UCSD-AML1 (cell line): ENCODE data around the gene PPP1R26.
"Not testable (repeated sequence)": the region's sequence is repeated elsewhere in the genome, so short reads cannot be mapped to it uniquely, and the experiment has no call there.

ENCODE experiments used
- DNase-seq: peaks from one replicate; lab custom pipeline; 2025; ENCODE audit not compliant: unreplicated experiment; lab: John Stamatoyannopoulos, UW

Gene PPP1R26

DNA sequence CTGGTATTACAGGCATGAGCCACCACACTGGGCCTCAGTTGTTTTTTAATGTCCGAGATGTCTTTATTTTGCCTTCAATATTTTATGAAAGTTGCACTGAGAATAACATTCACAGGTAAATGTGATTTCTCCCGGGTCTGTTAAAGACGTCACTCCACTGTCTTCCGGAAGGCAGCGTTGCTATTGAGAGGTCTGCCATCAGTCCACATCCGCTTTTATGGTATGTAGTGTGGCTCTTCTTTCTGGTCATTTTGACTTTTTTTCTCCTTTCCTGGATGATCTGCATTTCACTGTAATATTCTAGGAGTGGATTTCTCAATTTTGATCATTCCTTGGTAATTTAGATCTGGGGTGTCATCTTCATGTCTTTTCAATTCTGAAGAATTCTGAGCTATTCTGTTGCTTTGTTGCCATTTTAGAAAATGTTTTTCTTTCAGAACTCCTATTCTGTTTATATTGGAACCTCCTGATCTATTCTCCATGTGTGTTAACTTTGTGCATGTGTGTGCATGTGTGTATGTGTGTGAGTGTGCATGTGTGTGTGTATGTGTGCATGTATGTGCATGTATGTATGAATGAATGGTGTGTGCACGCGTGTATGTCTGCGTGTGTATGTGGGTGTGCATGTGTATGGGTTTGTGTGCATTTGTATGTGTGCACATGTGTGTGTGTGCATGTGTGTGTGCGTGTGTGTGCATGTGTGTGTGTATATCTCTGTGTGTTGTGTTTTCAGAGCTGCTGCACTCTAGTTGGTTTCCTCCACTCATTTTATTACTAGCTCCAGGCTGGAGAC lies 39.8 kb downstream of the PPP1R26 start:
- no peak for DNase-seq

DNA sequence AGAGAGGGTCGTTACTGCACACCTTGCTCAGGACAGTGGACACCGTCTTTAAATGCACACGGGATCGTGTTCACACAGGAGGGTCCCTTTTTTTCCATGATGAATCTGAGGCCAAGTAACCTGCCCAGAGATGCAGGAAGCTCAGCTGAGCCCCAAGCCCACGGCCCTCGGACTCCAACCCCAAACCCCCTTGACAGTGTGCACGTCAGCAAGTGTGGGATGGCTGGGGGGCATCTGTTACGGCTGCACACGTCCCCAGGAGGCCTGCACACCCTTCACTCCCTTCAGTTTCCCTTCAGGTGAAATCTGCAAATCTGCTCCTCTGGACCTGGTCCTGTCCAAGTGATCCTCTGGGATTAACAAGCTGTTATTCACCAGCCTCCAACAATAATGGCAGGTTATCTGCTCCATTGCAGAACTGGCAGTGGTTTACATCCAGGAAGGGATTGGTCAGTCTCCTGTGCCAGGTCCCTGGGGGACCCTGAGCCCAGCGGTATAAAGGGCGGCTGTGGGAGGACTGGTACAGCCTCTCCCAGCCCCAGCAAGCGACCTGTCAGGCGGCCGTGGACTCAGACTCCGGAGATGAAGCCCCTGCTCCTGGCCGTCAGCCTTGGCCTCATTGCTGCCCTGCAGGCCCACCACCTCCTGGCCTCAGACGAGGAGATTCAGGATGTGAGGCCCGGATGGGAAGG lies 41.5 kb downstream of the PPP1R26 start, which contains the start of gene LCN1:
TSS of gene LCN1 (plus strand) at position 525 of the 692 bp plus-strand sequence. CDS start at position 583, 58 bp downstream.
- DNase-seq = no peak

DNA sequence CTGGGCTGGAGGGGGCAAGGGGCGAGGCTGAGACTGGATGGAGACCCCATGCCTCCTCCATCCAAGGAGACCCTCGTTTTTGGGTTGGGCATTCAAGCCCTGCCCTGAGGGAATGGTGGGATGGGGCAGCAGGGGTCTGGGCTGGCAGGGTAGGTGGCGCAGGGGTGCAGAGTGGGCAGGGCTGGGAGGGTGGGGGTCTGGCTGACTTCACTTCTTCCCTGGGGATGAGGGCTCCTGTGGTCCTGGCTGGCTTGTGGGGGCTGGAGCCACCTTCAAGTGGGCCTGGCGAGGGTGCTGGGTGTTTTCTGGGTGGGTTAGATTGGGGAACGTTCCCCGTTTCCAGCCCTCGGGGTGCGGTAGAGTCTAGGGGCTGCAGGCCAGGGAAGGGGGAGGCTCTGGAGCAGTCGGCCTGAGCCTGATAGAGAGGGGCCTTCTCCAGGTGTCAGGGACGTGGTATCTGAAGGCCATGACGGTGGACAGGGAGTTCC lies 42.1 kb downstream of the PPP1R26 start:
- no peak for DNase-seq

DNA sequence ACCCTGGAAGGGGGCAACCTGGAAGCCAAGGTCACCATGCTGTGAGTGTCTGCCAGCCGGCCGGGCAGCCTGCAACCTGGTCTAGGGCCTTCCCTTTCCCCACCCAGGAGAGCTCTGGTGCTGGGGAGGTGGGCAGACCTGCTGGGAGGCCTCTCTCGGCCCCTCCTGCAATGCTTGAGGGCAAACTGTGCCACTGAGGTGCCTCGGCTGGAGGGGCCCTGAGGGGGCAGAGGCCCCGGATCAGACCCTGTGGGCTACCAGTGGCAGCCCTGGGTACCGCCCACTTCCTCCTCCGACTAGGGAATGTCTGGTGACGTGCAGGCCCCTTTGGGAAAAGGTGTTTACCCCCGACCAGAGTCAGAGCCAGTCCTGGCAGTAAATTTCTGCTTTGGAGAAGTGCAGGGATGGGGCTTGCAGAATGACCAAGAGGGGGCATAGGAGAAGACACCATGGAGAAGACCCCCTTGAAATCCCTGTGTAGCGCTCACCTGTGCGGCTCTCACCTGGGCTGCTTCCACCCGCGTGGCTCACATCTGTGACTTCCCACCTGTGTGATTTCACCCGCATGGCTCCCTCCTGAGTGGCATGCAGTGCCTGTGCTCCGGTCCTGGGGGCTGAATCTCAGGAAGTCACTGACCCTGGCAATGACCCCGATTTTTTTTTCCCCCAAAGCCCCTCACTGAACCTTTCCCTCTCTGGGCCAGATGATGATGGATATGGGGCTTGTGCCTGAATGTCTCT lies 42.7 kb downstream of the PPP1R26 start:
- no peak for DNase-seq

DNA sequence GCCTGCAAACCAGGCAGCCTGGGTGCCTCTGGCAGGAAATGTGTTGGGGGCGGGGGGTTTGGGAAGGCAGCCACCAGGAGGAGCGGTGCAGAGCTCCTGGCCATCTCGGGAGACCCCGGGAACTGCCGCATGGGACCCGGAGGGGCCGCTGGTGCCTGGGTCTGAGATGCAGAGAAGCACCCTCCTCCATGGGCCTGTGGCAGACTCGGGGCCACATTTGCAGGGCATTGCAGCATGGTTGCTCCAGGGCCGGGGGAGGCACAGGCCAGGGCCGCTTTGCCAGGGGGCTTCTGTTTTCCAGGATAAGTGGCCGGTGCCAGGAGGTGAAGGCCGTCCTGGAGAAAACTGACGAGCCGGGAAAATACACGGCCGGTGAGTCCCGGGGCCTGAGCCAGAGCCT lies 43.3 kb downstream of the PPP1R26 start:
- DNase-seq = no peak

DNA sequence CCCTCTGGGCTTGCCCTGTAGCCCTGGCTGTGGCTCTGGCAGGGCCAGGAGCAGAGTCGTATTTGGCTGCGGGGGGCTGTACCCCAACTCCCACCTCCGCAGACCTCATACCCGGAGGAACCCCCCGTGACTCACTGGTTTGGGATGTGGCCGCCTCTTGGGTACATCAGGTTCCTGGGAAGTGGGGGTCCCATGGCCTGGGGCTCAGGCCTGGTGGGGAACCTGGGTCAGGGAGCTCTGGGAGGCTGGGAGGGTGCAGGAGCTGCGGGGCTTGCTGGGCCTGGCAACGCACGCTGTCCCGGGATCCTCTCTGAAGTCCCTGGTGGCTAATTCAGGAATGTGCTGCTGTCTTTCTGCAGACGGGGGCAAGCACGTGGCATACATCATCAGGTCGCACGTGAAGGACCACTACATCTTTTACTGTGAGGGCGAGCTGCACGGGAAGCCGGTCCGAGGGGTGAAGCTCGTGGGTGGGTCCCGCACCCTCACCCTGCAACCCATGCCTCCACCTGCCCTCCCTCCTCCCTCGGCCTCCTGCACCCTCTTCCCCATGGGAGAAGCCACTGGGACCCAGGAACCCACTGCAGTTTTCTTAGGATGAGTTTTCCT lies 44.0 kb downstream of the PPP1R26 start:
- DNase-seq = no peak

DNA sequence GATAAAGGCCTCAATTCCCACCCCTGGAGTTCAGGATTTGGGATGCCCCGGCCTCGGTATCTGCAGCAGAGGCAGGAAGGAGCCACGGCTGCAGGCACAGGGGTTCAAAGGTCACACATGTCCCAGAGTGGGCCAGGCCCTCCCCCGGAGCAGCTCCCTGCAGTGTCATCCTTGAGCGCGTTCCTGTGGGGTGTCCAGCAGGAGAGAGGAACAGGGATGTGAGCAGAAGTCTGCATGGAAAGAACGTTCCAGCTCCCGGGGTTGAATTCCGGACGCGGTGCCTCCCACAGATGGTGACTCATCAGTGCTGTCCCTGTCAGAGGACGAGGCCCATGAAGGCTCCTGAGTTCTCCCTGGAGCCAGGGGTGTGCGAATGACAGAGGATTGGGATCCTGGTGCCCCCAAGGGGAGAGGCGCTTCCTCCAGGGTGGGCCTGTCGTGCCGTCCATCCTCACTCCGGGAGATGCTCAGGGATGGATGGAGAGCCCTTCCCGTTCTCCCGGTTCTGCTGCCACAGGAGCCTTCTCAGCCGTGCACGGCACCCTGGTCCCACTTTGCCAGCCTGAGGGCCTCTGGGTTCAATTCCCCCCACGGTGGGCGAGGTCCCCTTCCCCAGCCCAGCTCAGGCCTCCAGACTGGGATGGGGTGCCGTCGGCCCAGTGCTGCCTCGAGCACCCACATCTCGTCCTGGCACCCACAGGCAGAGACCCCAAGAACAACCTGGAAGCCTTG lies 44.7 kb downstream of the PPP1R26 start:
- DNase-seq = no peak

DNA sequence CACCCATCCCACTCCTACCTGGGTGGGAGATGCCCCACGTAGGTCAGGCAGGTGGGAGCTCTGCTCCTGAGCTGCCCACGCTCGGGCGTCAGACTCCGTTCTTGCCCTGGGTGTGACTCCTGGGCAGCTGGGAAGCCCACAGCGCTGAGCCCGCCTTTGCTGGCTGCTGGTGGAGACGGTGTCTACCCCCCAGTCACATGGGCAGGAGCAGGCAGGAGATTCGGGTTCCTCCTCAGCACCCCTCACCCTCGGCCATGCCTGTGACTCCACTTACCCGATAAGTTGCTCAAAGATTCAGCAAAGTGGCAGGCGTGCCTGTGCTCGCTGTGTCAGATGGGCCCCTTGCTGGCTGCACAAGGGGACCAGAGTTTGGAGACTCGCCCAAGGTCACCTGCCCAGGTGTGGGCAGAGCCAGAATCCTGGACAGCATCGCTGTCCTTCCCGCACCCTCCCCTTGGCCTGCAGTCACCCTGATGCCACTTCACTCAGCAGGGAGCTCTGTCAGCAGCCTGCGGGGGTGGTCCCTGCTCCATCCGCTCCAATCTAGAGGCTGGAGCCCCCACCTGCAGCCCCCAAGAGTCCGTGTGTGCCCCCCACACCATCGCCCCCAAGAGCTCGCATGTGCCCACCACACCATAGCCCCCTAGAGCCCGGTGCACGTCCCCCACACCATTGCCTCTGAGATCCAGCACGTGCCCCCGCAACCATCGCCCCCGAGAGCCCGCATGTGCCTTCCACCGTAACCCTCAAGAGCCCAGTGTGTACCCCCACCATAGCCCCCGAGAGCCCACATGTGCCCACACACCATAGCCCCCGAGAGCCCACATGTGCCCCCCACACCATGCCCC lies 45.9 kb downstream of the PPP1R26 start:
- no peak for DNase-seq

DNA sequence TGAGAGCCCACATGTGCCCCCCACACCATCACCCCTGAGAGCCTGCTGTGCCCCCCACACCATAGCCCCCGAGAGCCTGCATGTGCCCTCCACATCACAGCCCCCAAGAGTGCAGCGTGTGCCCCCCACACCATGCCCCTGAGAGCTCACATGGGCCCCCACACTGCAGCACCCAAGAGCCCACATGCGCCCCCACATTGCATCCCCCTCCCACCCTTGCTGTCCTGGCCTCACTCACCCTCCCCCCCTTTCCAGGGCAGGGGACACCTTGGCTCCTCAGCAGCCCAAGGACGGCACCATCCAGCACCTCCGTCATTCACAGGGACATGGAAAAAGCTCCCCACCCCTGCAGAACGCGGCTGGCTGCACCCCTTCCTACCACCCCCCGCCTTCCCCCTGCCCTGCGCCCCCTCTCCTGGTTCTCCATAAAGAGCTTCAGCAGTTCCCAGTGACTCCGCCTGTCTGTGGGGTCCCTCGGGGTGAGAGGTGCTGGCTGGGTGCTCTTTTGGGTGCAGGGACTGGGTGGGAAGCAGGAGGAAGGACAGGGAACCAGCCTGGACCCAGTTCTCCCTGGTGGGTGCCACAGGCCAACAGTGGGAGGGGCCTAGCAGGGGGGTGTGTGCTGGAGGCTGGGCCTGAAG lies 46.6 kb downstream of the PPP1R26 start:
- DNase-seq = no peak

DNA sequence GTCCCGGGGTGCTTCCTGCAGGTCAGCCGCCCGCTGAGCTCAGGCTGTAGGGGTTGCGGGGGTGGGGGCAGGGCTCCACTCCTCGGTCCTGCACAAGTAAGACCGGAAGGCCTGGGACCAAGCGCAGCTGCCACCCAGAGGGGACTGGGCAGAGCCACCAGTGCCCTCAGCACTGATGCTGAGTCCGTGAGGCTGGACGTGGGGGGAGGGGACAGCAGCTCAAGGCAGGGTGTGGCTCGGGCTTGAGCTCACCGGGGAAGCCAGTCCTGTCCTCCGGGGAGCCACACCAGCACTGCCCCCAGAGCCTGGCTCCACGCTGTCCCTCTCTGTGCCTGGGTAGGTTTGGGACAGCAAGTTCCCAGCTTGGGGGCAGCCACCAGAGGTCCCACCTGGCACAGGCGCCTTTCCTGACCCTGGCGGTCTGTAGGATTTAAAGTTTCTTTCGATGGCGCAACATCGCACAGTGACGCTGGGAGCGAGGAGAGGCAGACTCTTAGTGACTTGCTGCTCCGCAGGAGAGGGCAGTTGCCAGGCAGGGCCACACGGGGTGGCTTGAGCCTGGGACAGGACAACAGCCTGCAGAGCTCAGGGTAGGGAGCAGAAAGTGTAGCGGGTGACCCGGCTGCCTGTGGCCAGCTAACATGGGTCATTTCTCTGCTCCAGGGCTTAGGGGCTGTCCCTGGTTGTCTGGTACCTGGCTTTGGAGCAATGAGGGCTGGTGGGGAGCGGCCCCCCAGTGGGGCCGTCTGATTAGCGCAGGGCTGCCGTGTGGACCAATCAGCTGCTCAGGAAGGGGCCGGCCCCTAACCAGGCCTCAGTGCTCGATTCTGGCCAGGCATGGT lies 47.4 kb downstream of the PPP1R26 start:
- no peak for DNase-seq

DNA sequence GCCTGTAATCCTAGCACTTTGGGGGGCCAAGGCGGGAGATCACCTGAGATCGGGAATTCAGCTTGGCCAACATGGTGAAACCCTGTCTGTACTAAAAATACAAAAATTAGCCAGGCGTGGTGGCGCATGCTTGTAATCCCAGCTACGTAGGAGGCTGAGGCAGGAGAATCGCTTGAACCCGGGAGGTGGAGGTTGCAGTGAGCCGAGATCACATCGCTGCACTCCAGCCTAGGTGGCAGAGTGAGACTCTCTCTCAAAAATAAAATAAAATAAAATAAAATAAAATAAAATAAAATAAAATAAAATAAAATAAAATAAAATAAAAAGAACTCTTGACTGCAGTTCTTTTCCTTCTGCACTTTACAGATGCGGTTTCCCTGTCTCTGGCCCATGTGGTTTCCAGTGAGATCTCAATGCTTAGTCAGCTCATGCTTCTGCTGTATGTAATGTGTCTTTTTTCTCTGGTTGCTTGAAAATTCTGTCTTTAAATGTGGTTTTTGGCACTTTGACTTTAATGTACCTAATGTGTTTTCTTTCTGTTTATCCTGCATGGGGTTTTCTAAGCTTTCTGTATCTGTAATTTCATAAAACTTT lies 49.4 kb downstream of the PPP1R26 start:
- not testable (repeated sequence) for DNase-seq

DNA sequence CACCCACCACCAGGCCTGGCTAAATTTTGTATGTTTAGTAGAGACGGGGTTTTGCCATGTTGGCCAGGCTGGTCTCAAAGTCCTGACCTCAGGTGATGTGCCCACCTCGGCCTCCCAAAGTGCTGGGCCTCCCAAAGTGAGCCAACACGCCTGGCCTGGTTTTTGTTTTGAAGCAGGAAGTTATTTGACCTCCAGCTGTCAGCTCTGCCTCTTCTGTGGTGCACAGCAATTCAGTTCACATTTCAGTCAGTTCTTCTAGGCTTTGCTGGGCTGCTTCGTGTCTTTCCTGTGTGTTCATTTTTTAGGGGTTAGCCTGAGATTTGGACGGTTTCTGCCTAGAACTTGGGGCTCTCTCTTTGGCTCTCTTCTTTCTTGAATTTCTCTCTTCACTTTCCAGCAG lies 50.6 kb downstream of the PPP1R26 start:
- no peak for DNase-seq

DNA sequence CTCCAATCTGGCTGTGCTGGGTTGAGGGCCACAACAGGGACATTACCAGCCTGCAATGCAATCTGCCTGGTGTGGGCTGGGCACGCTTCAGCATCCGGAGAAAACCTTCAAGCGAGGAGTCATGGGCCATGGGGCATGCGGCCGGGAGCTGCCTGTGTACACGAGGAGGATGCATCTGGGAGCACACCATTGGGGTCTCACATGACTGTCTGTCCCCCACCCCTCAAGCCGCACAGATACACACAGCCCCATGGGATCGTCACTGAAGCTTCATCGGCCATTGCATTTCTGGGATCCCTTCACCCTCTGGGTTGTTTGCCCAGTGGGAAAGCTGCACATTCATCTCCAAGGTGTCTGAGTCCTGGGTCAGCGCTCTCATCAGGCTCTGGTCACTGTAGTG lies 51.5 kb downstream of the PPP1R26 start:
- DNase-seq = no peak

DNA sequence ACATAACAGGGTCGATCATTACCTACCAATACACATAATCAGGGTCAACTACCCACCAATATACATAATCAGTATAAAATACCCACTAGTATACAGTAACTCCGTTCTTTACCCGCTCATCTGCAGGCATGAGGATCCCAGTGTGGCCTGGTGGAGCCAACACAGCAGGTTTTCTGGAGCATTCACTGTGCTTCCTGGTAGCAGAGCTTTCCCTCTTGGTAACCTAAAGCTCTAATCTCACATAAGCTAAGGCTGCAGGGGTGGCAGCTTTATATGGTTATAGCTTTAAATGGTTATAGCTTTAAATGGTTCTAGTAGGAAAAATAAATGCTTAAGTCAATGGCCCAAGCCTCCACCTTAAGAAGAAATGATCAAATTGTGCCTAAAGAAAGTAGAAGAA lies 53.5 kb downstream of the PPP1R26 start:
- DNase-seq = no peak

DNA sequence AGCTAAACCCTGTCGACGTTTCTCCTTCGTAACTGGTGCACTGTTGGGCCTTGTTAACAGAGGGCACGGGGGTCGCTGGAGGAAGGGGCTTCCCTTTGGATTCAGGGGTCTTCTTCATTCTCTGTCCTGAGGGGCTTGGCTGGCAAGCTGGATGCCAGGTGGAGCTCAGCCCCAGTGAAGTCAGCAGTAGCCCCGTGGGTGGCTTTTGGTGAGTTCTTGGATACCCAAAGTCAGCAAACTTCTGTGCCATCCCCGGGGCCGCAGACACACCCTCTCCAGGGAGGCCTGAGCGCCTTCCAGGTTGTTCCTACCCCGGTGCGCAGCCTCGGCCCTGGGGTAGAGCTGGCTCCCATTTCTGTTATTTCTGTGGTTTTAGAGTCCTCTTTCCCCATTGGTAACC lies 54.1 kb downstream of the PPP1R26 start:
- DNase-seq = no peak

DNA sequence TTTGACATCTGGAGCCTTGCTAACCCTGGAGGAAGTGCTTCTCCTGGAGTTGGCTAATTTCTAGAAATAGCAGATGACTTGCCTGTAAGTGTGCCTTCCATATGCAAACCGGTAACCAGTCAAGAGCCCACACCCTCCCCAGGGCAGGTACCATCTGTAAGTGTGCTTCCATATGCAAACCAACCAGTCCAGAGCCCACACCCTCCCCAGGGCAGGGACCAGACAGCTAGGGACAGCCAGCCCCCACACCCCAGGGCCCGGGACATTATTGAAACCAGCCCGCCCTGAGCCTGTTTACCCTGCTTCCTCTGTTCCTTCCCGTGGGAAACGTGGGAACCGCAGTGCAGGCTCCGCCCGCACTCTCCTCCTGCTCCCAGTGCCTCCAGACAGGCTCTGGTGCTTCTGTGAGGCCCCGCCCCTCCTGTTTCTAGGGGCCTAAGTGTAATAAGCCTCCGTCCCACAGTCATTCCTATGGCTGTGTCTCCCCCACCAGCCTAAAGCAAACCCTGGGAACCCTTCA lies 54.7 kb downstream of the PPP1R26 start:
- not testable (repeated sequence) for DNase-seq

DNA sequence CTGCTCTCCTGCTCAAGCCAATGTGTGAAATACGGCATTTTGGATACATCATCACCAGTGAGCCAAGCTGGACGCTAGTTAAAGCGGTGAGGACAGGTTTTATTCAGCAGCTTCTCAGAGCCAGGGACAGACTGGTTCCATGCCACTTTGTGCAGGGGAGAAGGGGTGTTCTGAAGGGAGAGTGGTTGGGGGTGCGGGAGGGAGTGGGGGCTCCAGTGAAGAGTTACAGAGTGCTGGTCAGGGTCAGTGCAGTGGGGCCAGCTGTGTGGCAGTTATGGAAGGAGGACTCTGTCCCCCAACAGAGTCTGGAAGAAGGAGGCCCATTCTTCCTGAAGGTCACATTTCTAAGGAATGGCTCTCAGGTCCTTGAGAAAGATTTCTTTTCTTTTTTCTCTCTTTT lies 55.2 kb downstream of the PPP1R26 start:
- DNase-seq = not testable (repeated sequence)

DNA sequence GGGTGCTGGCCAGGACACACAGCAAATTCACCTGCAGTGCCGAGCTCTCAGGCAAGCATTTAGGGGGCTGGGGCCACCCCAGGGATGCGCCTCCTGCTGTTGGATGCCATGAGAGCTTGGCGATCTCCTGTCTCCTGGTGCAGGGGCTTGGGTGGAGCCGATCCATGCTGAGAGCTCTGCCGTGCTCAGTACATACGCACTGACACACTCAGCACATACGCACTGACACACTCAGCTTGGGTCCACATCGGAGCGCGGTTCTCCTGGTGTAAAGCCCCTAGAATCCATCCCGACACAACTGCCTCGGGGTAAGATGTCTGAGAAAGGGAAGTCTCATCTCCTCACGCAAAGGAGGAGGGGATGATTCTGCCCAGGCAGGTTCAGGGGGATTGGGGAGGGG lies 56.0 kb downstream of the PPP1R26 start:
- DNase-seq = not testable (repeated sequence)
